DND-41 (cell line): ENCODE measurements around the gene SLC15A5.

ENCODE experiments used
- ATAC-seq: fragments of 200-7000 bp; cut with Tn5 transposase; 3 replicates; pipeline ENCODE4 v1.9.1; 2021; ENCODE audit warnings: low read depth; ENCODE audit not compliant: insufficient read depth
- DNase-seq: peaks from one replicate; pipeline ENCODE4 v3.0.0-alpha.2; 2020
- H2AFZ ChIP-seq: 2 replicates; pipeline ENCODE4 v1.6.0; 2012; ENCODE audit warnings: low read depth, low read length
- H3K27ac ChIP-seq: 2 replicates; pipeline ENCODE4 v1.5.1; 2012; ENCODE audit warnings: low read length, inconsistent platforms
- H3K27me3 ChIP-seq: fragments of 200-600 bp; sonication (generic); 2 replicates; pipeline ENCODE4 v1.6.0; 2012; ENCODE audit warnings: low read length, mild to moderate bottlenecking, inconsistent platforms; ENCODE audit not compliant: insufficient read depth, poor library complexity
- H3K36me3 ChIP-seq: 2 replicates; pipeline ENCODE4 v1.5.1; 2012; ENCODE audit warnings: low read length, inconsistent platforms; ENCODE audit not compliant: insufficient read depth
- H3K4me1 ChIP-seq: 2 replicates; pipeline ENCODE4 v1.5.1; 2012; ENCODE audit warnings: mild to moderate bottlenecking, low read length; ENCODE audit not compliant: insufficient read depth
- H3K4me2 ChIP-seq: 2 replicates; pipeline ENCODE4 v1.6.0; 2012; ENCODE audit warnings: mild to moderate bottlenecking, moderate library complexity, low read length, inconsistent platforms; ENCODE audit not compliant: insufficient read depth
- H3K4me3 ChIP-seq, 2 experiments: fragments of 200-600 bp in 1 of 2; shearing (Covaris generic) in 1 of 2; 2 replicates each; pipeline ENCODE4 v1.5.1; 2012 to 2016; ENCODE audit warnings: inconsistent platforms in 2 of 2, low read length in 2 of 2, mild to moderate bottlenecking in 2 of 2, low read depth in 1 of 2, moderate library complexity in 1 of 2
- H3K79me2 ChIP-seq: 2 replicates; pipeline ENCODE4 v1.6.0; 2012; ENCODE audit warnings: low read length, inconsistent platforms; ENCODE audit not compliant: insufficient read depth
- H3K9ac ChIP-seq: 2 replicates; pipeline ENCODE4 v1.6.0; 2012; ENCODE audit warnings: low read depth, mild to moderate bottlenecking, inconsistent platforms, low read length, moderate library complexity
- H3K9me3 ChIP-seq: 2 replicates; pipeline ENCODE4 v1.5.1; 2012; ENCODE audit warnings: low read length, moderate library complexity, mild to moderate bottlenecking, inconsistent platforms; ENCODE audit not compliant: insufficient read depth, severe bottlenecking
- H4K20me1 ChIP-seq: 2 replicates; pipeline ENCODE4 v1.6.0; 2012; ENCODE audit warnings: low read length; ENCODE audit not compliant: insufficient read depth
- CTCF ChIP-seq: IDR thresholded peaks from 2 replicates; pipeline ENCODE4 v1.5.1; 2012; ENCODE audit warnings: borderline replicate concordance, low read length, moderate library complexity, mild to moderate bottlenecking; ENCODE audit not compliant: poor library complexity, severe bottlenecking; ENCODE audit errors: extremely low read depth
- EZH2 ChIP-seq: IDR thresholded peaks from 3 replicates; pipeline ENCODE4 v1.6.1; 2012; ENCODE audit warnings: borderline replicate concordance, low read depth, mild to moderate bottlenecking, moderate library complexity, low read length, inconsistent platforms; ENCODE audit not compliant: severe bottlenecking

Gene SLC15A5

GRCh38 chr12:16299403-16299802, 21.9 kb upstream of the SLC15A5 start:
- no peaks in the 10 kb centered on the region for H3K27me3 ChIP-seq
- no peak overlapping the region for H3K9ac ChIP-seq
- no peak overlapping the region for H2AFZ ChIP-seq
- DNase-seq, result no peak
- H4K20me1 ChIP-seq, result no peaks in the 10 kb centered on the region
- no peak overlapping the region for H3K4me3 ChIP-seq
- no peak overlapping the region for H3K4me2 ChIP-seq
- H3K36me3 ChIP-seq, result no peaks in the 10 kb centered on the region
- TF ChIP-seq EZH2 (no peak), CTCF (no peak)
- H3K27ac ChIP-seq, result no peak overlapping the region
- H3K9me3 ChIP-seq, result no peaks in the 10 kb centered on the region
- no peak for ATAC-seq
- no peaks in the 10 kb centered on the region for H3K4me1 ChIP-seq
- H3K79me2 ChIP-seq, result no peaks in the 10 kb centered on the region

- Histone ChIP-seq H3K9ac (no peak overlapping the region), H3K4me2 (no peak overlapping the region), H4K20me1 (no peaks in the 10 kb centered on the region), H3K9me3 (no peaks in the 10 kb centered on the region), H3K27me3 (no peaks in the 10 kb centered on the region), H3K79me2 (no peaks in the 10 kb centered on the region), H3K36me3 (no peaks in the 10 kb centered on the region), H3K4me3 (no peak overlapping the region), H3K27ac (no peak overlapping the region), H3K4me1 (no peaks in the 10 kb centered on the region), H2AFZ (no peak overlapping the region)
- DNase-seq, result no peak
- ATAC-seq, result no peak
- no peak for TF ChIP-seq CTCF
- TF ChIP-seq EZH2, result no peak
Measured at GRCh38 chr12:16297521-16297920, 20.0 kb upstream of the SLC15A5 start.

- no peak for ATAC-seq
Measured at GRCh38 chr12:16294376-16294956, 17.0 kb upstream of the SLC15A5 start.

More at GRCh38 chr12:16294376-16294956, 17.0 kb upstream of the SLC15A5 start:
- Histone ChIP-seq H3K4me3 (no peak overlapping the region), H2AFZ (no peak overlapping the region), H3K27ac (no peak overlapping the region), H3K79me2 (no peaks in the 10 kb centered on the region), H4K20me1 (no peaks in the 10 kb centered on the region), H3K4me1 (no peaks in the 10 kb centered on the region), H3K9me3 (no peaks in the 10 kb centered on the region), H3K27me3 (no peaks in the 10 kb centered on the region), H3K4me2 (no peak overlapping the region), H3K36me3 (no peaks in the 10 kb centered on the region), H3K9ac (no peak overlapping the region)
- TF ChIP-seq CTCF (no peak), EZH2 (no peak)
- no peak for DNase-seq
